ENCODE measurements around the gene SAMM50. TPM values are rescaled to one million over a fixed set of nuclear protein-coding genes. Genes with fewer than 3 reads are reported as not detected.

The SAMM50 gene
- total and polyA plus RNA-seq, 4 donors = 19.2 to 30.1 (median 26.0) TPM

DNA sequence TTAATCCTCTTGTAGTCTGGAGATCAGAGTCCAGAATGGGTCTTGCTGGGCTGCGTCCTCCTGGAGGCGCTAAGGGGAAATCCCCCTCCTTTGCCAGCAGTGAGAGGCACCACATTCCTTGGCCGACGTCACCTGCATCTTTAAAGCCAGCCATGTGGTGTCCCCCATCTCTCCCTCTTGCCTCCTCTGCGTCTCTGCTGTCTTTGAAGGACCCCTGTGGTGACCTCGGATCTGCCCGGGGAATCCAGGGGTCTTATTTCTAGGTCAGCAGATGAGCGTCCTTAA is 41.7 kb downstream of the SAMM50 start:
- Histone ChIP-seq H3K4me3 (ENCODE audit: low read depth in 1 of 3, low read length in 3 of 3) (no peak overlapping the region), H3K9me3 (ENCODE audit: control insufficient read depth in 4 of 4, low read length in 3 of 4) (no peaks in the 10 kb centered on the region), H3K36me3 (ENCODE audit: control insufficient read depth in 4 of 4, insufficient read depth in 3 of 4, low read depth in 1 of 4, low read length in 3 of 4) (peaks cover 9 to 39% (median 27%) of the 10 kb centered on the region in 4 donors), H3K27me3 (ENCODE audit: control insufficient read depth in 4 of 4, insufficient read depth in 4 of 4, low read length in 3 of 4) (no peaks in the 10 kb centered on the region), H3K9ac (ENCODE audit: low read depth in 1 of 2, low read length in 2 of 2) (no peak overlapping the region), H3K4me1 (ENCODE audit: control insufficient read depth in 4 of 4, insufficient read depth in 4 of 4, low read length in 3 of 4) (no peaks in the 10 kb centered on the region), H3K27ac (ENCODE audit: low read depth in 1 of 2, low read length in 2 of 2) (no peak overlapping the region)
- no peak for DNase-seq (ENCODE audit: low spot score)
- TF ChIP-seq, protein P1, sequence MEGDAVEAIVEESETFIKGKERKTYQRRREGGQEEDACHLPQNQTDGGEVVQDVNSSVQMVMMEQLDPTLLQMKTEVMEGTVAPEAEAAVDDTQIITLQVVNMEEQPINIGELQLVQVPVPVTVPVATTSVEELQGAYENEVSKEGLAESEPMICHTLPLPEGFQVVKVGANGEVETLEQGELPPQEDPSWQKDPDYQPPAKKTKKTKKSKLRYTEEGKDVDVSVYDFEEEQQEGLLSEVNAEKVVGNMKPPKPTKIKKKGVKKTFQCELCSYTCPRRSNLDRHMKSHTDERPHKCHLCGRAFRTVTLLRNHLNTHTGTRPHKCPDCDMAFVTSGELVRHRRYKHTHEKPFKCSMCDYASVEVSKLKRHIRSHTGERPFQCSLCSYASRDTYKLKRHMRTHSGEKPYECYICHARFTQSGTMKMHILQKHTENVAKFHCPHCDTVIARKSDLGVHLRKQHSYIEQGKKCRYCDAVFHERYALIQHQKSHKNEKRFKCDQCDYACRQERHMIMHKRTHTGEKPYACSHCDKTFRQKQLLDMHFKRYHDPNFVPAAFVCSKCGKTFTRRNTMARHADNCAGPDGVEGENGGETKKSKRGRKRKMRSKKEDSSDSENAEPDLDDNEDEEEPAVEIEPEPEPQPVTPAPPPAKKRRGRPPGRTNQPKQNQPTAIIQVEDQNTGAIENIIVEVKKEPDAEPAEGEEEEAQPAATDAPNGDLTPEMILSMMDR (IDR thresholded peaks at IDR 0.05; ENCODE audit: low read depth, low read length, missing input control) = no peak
- TF ChIP-seq HNF4G (IDR thresholded peaks at IDR 0.05) = no peak
- WGBS = 94% methylated on average over 8 of the region's 8 CpGs

DNA sequence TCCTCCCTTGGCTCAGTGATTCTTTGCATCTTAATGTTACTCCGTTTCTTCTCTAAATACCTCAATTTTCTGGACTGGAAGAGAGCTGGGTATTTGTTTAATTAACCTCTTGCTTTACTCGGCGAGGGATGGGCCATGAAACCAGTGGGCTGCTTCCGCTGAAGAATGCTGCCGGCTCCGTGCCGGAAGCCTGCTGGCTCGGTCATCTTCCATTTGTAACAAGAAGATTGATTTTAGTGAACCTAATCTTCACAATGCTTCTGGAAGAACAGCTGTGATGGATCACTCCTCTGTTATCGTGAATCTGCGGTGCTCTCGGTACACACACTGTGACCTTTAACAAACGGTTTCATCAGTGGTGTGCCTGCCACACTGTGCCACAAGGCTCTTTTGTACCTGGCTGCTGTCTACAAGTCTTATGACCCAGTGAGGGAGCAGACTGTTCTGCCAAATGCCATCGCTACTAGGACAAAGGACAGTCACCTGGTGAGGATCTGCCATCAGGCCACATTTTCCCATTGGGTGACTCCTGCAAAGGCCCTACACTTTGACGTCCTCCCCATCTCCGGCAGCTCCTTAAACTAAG is 43.5 kb downstream of the SAMM50 start:
- Histone ChIP-seq H3K27ac (ENCODE audit: low read depth in 1 of 2, low read length in 2 of 2) (no peak overlapping the region), H3K9me3 (ENCODE audit: control insufficient read depth in 4 of 4, low read length in 3 of 4) (no peaks in the 10 kb centered on the region), H3K27me3 (ENCODE audit: control insufficient read depth in 4 of 4, insufficient read depth in 4 of 4, low read length in 3 of 4) (no peaks in the 10 kb centered on the region), H3K4me3 (ENCODE audit: low read depth in 1 of 3, low read length in 3 of 3) (no peak overlapping the region), H3K9ac (ENCODE audit: low read depth in 1 of 2, low read length in 2 of 2) (no peak overlapping the region), H3K4me1 (ENCODE audit: control insufficient read depth in 4 of 4, insufficient read depth in 4 of 4, low read length in 3 of 4) (no peaks in the 10 kb centered on the region), H3K36me3 (ENCODE audit: control insufficient read depth in 4 of 4, insufficient read depth in 3 of 4, low read depth in 1 of 4, low read length in 3 of 4) (peaks cover 9 to 30% (median 19%) of the 10 kb centered on the region in 4 donors)
- TF ChIP-seq JUND (IDR thresholded peaks at IDR 0.05) (no peak), TAF1 (conservative IDR thresholded peaks at IDR 0.05) (no peak), SP1 (IDR thresholded peaks at IDR 0.05) (no peak), EGR1 (IDR thresholded peaks at IDR 0.05; ENCODE audit: low read depth in 2 of 2) (no peak), FOXA1 (IDR thresholded peaks at IDR 0.05) (no peak), NR2F2 (IDR thresholded peaks at IDR 0.05) (no peak), RAD21 (IDR thresholded peaks at IDR 0.05) (no peak), GABPA (IDR thresholded peaks at IDR 0.05 in 1 of 2, conservative IDR thresholded peaks at IDR 0.05 in 1 of 2) (no peak), RXRA (IDR thresholded peaks at IDR 0.05) (no peak), HNF4A (conservative IDR thresholded peaks at IDR 0.05) (no peak), HNF4G (IDR thresholded peaks at IDR 0.05) (no peak), YY1 (IDR thresholded peaks at IDR 0.05) (no peak), FOXA2 (IDR thresholded peaks at IDR 0.05) (no peak)
- TF ChIP-seq, protein P2, sequence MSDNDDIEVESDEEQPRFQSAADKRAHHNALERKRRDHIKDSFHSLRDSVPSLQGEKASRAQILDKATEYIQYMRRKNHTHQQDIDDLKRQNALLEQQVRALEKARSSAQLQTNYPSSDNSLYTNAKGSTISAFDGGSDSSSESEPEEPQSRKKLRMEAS (IDR thresholded peaks at IDR 0.05) = no peak
- TF ChIP-seq, protein P3, sequence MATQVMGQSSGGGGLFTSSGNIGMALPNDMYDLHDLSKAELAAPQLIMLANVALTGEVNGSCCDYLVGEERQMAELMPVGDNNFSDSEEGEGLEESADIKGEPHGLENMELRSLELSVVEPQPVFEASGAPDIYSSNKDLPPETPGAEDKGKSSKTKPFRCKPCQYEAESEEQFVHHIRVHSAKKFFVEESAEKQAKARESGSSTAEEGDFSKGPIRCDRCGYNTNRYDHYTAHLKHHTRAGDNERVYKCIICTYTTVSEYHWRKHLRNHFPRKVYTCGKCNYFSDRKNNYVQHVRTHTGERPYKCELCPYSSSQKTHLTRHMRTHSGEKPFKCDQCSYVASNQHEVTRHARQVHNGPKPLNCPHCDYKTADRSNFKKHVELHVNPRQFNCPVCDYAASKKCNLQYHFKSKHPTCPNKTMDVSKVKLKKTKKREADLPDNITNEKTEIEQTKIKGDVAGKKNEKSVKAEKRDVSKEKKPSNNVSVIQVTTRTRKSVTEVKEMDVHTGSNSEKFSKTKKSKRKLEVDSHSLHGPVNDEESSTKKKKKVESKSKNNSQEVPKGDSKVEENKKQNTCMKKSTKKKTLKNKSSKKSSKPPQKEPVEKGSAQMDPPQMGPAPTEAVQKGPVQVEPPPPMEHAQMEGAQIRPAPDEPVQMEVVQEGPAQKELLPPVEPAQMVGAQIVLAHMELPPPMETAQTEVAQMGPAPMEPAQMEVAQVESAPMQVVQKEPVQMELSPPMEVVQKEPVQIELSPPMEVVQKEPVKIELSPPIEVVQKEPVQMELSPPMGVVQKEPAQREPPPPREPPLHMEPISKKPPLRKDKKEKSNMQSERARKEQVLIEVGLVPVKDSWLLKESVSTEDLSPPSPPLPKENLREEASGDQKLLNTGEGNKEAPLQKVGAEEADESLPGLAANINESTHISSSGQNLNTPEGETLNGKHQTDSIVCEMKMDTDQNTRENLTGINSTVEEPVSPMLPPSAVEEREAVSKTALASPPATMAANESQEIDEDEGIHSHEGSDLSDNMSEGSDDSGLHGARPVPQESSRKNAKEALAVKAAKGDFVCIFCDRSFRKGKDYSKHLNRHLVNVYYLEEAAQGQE (IDR thresholded peaks at IDR 0.05) = no peak
- TF ChIP-seq, protein P4, sequence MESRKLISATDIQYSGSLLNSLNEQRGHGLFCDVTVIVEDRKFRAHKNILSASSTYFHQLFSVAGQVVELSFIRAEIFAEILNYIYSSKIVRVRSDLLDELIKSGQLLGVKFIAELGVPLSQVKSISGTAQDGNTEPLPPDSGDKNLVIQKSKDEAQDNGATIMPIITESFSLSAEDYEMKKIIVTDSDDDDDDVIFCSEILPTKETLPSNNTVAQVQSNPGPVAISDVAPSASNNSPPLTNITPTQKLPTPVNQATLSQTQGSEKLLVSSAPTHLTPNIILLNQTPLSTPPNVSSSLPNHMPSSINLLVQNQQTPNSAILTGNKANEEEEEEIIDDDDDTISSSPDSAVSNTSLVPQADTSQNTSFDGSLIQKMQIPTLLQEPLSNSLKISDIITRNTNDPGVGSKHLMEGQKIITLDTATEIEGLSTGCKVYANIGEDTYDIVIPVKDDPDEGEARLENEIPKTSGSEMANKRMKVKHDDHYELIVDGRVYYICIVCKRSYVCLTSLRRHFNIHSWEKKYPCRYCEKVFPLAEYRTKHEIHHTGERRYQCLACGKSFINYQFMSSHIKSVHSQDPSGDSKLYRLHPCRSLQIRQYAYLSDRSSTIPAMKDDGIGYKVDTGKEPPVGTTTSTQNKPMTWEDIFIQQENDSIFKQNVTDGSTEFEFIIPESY (IDR thresholded peaks at IDR 0.05) = no peak
- TF ChIP-seq, protein P1 (IDR thresholded peaks at IDR 0.05; ENCODE audit: low read depth, low read length, missing input control) = no peak
- TF ChIP-seq, protein P5, sequence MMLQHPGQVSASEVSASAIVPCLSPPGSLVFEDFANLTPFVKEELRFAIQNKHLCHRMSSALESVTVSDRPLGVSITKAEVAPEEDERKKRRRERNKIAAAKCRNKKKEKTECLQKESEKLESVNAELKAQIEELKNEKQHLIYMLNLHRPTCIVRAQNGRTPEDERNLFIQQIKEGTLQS (IDR thresholded peaks at IDR 0.05) = no peak
- WGBS = 85% methylated on average over 15 of the region's 15 CpGs
- DNase-seq (ENCODE audit: low spot score) = no peak

All from liver (tissue), 9 donors.